ENCODE measurements around the gene FOXP1. TPM values are rescaled to one million over a fixed set of nuclear protein-coding genes. Genes with fewer than 3 reads are reported as not detected.

FOXP1 gene
- total and polyA plus RNA-seq, 4 donors = 4.9 to 35.4 (median 32.0) TPM

DNA sequence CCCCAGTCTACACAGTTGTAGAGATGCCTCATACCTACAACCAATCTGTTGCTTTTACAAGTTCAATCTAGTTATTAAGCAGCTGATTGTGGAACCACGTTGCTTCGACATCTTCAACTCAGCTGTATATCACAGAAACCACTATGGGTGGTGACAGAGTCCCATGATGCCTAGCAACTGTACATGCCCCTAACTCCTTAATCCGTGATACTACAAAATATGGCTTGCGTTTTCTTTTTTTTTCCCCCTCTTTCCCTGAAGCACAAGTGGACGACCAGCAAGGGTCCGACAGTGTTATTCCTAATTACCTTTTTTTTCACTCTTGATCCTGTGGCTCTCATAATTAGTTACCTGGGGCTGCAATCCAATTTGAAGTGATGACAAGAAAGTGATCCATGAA lies 478.6 kb downstream of the FOXP1 start:
- Histone ChIP-seq H3K9me3 (ENCODE audit: control insufficient read depth in 4 of 4, low read length in 3 of 4) (no peaks in the 10 kb centered on the region), H3K36me3 (ENCODE audit: control insufficient read depth in 4 of 4, insufficient read depth in 3 of 4, low read depth in 1 of 4, low read length in 3 of 4) (peaks cover 0 to 5% (median 1%) of the 10 kb centered on the region in 4 donors), H3K4me1 (ENCODE audit: control insufficient read depth in 4 of 4, insufficient read depth in 4 of 4, low read length in 3 of 4) (peaks cover 6 to 20% (median 14%) of the 10 kb centered on the region in 4 donors), H3K4me3 (ENCODE audit: low read depth in 1 of 3, low read length in 3 of 3) (no peak overlapping the region), H3K27me3 (ENCODE audit: control insufficient read depth in 4 of 4, insufficient read depth in 4 of 4, low read length in 3 of 4) (no peaks in the 10 kb centered on the region), H3K9ac (ENCODE audit: low read depth in 1 of 2, low read length in 2 of 2) (no peak overlapping the region), H3K27ac (ENCODE audit: low read depth in 1 of 2, low read length in 2 of 2) (no peak overlapping the region)
- no peak for DNase-seq (ENCODE audit: low spot score)
- 93% methylated on average over 6 of the region's 6 CpGs for WGBS
- TF ChIP-seq TAF1 (conservative IDR thresholded peaks at IDR 0.05) (no peak), RAD21 (IDR thresholded peaks at IDR 0.05) (no peak), HNF4G (IDR thresholded peaks at IDR 0.05) (no peak), MAX (IDR thresholded peaks at IDR 0.05) (no peak), SP1 (IDR thresholded peaks at IDR 0.05) (no peak), EGR1 (IDR thresholded peaks at IDR 0.05; ENCODE audit: low read depth in 2 of 2) (no peak), REST (IDR thresholded peaks at IDR 0.05) (no peak)
- TF ChIP-seq, protein P1, sequence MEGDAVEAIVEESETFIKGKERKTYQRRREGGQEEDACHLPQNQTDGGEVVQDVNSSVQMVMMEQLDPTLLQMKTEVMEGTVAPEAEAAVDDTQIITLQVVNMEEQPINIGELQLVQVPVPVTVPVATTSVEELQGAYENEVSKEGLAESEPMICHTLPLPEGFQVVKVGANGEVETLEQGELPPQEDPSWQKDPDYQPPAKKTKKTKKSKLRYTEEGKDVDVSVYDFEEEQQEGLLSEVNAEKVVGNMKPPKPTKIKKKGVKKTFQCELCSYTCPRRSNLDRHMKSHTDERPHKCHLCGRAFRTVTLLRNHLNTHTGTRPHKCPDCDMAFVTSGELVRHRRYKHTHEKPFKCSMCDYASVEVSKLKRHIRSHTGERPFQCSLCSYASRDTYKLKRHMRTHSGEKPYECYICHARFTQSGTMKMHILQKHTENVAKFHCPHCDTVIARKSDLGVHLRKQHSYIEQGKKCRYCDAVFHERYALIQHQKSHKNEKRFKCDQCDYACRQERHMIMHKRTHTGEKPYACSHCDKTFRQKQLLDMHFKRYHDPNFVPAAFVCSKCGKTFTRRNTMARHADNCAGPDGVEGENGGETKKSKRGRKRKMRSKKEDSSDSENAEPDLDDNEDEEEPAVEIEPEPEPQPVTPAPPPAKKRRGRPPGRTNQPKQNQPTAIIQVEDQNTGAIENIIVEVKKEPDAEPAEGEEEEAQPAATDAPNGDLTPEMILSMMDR (IDR thresholded peaks at IDR 0.05; ENCODE audit: low read depth, low read length, missing input control) = no peak

GRCh38 chr3:71104556-71104955 lies 479.0 kb downstream of the FOXP1 start:
- no peak for DNase-seq (ENCODE audit: low spot score)
- no peaks in the 10 kb centered on the region for H3K9me3 ChIP-seq (ENCODE audit: control insufficient read depth in 4 of 4, low read length in 3 of 4)
- no peak for TF ChIP-seq RXRA (IDR thresholded peaks at IDR 0.05)
- no peak for TF ChIP-seq REST (IDR thresholded peaks at IDR 0.05)
- TF ChIP-seq, protein P1 (IDR thresholded peaks at IDR 0.05; ENCODE audit: low read depth, low read length, missing input control) = no peak
- no peak for TF ChIP-seq FOXA2 (IDR thresholded peaks at IDR 0.05)
- H3K36me3 ChIP-seq (ENCODE audit: control insufficient read depth in 4 of 4, insufficient read depth in 3 of 4, low read depth in 1 of 4, low read length in 3 of 4) = peaks cover 0 to 5% (median 0%) of the 10 kb centered on the region in 4 donors
- no peak overlapping the region for H3K4me3 ChIP-seq (ENCODE audit: low read depth in 1 of 3, low read length in 3 of 3)
- H3K27ac ChIP-seq (ENCODE audit: low read depth in 1 of 2, low read length in 2 of 2) = no peak overlapping the region
- H3K4me1 ChIP-seq (ENCODE audit: control insufficient read depth in 4 of 4, insufficient read depth in 4 of 4, low read length in 3 of 4) = peaks cover 6 to 20% (median 14%) of the 10 kb centered on the region in 4 donors
- H3K27me3 ChIP-seq (ENCODE audit: control insufficient read depth in 4 of 4, insufficient read depth in 4 of 4, low read length in 3 of 4) = no peaks in the 10 kb centered on the region
- WGBS = 62% methylated on average over 3 of the region's 3 CpGs
- no peak overlapping the region for H3K9ac ChIP-seq (ENCODE audit: low read depth in 1 of 2, low read length in 2 of 2)
